ENCODE measurements around the gene MCM5.

DNA sequence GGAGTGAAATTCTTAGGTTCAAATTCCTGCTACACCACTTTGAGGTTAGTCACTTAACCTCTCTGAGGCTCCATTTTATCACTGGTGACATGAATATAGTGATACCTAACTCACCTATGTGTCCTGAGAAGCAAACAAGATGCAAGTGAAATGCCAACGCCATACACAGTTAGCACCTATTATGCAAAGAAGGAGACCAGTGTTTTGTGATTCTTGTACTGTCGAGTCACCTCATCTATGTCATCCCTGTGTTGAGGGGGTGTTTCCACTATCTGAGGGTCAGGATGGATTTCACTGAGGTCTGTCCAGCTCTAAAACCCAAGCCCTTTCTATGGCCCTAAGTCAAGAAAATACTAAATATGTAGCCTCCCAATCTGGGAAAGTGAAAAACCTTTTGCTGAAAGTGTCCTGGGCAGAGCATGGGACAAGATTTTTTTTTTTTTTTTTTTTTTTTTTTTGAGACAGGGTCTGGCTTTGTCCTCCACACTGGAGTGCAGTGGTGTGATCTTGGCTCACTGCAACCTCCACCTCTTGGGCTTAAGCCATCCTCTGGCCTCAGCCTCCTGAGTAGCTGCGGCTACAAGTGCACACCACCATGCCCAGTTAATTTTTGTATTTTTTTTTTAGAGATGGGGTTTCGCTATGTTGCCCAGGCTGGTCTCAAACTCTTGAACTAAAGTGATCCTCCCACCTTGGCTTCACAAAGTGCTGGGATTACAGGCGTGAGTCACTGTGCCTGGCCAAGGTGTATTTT is 5.0 kb upstream of the MCM5 start:
- TF ChIP-seq POLR2AphosphoS5 (IDR thresholded peaks at IDR 0.05; ENCODE audit: borderline replicate concordance, low read depth, low read length): no peak
- TF ChIP-seq FOXP2 (optimal IDR thresholded peaks at IDR 0.05; ENCODE audit: control extremely low read depth, extremely low read length, insufficient read depth): no peak
- TF ChIP-seq EZH2 (IDR thresholded peaks at IDR 0.05): no peak
